ENCODE data around the gene TEDC2.

DNA sequence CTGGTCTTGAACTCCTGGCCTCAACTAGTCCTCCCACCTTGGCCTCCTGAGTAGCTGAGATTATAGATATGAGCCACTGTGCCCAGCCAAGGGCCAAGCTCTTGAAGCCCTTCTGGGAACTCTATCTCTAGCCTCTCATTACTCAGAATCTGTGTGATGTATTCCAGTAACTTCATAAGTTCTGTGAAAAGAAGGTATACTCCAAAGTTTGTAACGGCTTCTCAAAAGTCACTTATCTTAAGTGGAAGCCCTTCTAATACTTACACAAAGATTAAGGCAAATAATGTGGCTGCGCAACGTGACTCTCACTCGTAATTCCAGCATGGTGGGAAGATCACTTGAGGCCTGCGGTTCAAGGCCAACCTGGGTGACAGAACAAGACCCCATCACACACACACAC, 34.7 kb downstream of the TEDC2 start:
- TF ChIP-seq CTCF (IDR thresholded peaks at IDR 0.05) (no peak), POLR2A (IDR thresholded peaks at IDR 0.05) (no peak), POLR2AphosphoS5 (IDR thresholded peaks at IDR 0.05) (no peak)

All from transverse colon (tissue), 4 donors.